HepG2 (cell line): ENCODE measurements around the gene SLC44A5.

Experiments used
- CEBPB ChIP-seq: IDR thresholded peaks from 2 replicates; pipeline ENCODE4 v1.6.1; 2011; ENCODE audit warnings: low read depth, low read length, improper control_type of control experiment, borderline replicate concordance
- MZF1 ChIP-seq: sonication (generic); formaldehyde crosslinking; IDR thresholded peaks from 2 replicates; pipeline ENCODE4 v1.8.1; 2023; ENCODE audit warnings: mild to moderate bottlenecking, missing genetic modification reagents, borderline replicate concordance
- YY1 ChIP-seq: IDR thresholded peaks from 2 replicates; pipeline ENCODE4 v1.6.1; 2011; ENCODE audit warnings: low read length, low read depth, moderate library complexity, mild to moderate bottlenecking; ENCODE audit not compliant: insufficient read depth, insufficient replicate concordance
- ZNF550 ChIP-seq: sonication (generic); formaldehyde crosslinking; IDR thresholded peaks from 2 replicates; pipeline ENCODE4 v1.4.0; 2020; ENCODE audit warnings: mild to moderate bottlenecking, missing genetic modification reagents, borderline replicate concordance
- ZNF780A ChIP-seq: sonication (generic); formaldehyde crosslinking; IDR thresholded peaks from 2 replicates; pipeline ENCODE4 v1.8.0; 2022; ENCODE audit warnings: mild to moderate bottlenecking, missing genetic modification reagents, moderate library complexity

DNA sequence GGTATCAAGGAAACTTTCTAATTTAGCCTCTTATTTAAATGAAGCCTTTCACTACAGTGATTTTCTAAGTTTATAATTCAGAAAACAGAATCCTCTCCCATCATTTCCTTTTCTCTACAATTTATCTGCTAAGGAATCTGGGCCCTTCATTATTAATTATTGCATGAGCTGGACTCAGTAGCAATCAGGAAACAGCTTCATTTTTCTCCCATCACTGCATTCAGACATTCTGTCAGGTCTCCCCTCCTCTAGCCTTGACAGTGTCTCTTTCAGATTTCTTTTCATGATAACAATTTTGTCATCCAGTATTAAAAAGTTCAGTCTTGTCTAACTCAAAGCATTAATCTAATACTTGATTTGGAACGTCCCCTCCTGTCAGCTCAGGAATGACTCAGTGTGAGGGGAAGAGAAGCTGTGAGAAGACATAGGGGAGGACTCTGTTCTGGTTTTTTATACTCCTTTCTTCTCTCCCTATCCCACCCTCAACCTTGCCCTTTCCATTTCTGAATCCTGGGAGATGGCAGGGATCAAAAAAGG is 28.1 kb downstream of the SLC44A5 start:
- TF ChIP-seq CEBPB (no peak), ZNF550 (CRISPR knock-in tag) (no peak), YY1 (no peak), ZNF780A (CRISPR knock-in tag) (no peak), MZF1 (CRISPR knock-in tag) (no peak)
